ENCODE measurements around the gene PAFAH2.
A peak's percentile ranks its signal among the peaks of the same experiment; 100 is the strongest.

The PAFAH2 gene

DNA sequence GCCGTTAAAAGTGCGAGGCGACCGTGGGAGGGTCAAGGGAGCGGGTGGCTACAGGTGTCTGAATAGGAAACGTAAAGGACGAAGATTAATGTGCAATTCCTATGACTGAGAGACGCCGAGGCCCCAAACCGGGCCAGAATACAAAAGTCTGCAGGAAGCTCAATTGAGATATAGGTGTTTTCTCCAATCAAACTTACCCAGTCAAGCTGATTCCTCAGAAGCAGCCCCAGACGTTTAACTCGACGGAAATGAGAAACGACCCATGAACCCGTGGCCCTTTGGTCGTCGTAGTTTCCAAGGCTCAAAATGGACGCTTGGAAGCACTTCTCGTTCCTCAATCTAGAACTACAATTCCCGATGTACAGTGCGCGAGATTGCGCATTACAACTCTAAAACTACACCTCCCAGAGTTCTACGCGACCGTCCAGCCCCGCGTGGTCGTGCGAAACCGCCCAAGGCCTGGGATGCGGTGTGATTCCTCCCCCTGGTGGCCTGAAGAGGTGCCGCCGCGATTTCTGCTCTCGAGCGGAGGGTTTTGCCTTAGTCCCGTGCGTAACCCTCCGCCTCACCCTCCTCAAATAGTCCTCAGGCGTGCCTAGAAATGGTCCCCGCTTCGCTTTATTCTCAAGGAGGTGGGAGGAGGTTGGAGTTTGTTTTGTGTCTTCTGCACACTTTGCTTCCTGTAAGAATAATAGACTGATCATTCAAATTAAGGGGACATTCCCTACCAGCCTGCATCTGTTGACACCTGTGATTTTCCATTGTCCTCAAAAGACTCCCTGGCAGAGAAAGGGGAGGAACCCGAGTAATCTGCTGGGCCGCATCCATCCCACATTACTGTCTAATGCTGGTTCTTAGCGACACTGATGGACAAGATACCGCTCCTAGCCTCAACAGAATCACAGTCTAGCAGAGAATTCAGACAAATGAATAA lies at the start of gene PAFAH2:
Gene PAFAH2 (minus strand): TSS at position 236 of the 934 bp plus-strand sequence. CDS start 7,247 bp downstream, outside the sequence.
- Histone ChIP-seq H3K36me3 (ENCODE audit: control insufficient read depth, insufficient read depth, low read length, severe bottlenecking) (no peaks in the 10 kb centered on the region), H3K27me3 (replicated peaks; ENCODE audit: control insufficient read depth, insufficient read depth, low read length) (no peaks in the 10 kb centered on the region), H3K9ac (ENCODE audit: low read length) (peak within 1 kb of the TSS; percentile 86), H3K4me1 (ENCODE audit: control insufficient read depth, insufficient read depth, low read length) (peaks cover 18% of the 10 kb centered on the region), H3K4me3 (ENCODE audit: low read length) (peak within 1 kb of the TSS; percentile 82), H3K9me3 (ENCODE audit: control insufficient read depth, low read length) (no peaks in the 10 kb centered on the region)
- DNase-seq (ENCODE audit: low read depth), result peak; percentile 100

DNA sequence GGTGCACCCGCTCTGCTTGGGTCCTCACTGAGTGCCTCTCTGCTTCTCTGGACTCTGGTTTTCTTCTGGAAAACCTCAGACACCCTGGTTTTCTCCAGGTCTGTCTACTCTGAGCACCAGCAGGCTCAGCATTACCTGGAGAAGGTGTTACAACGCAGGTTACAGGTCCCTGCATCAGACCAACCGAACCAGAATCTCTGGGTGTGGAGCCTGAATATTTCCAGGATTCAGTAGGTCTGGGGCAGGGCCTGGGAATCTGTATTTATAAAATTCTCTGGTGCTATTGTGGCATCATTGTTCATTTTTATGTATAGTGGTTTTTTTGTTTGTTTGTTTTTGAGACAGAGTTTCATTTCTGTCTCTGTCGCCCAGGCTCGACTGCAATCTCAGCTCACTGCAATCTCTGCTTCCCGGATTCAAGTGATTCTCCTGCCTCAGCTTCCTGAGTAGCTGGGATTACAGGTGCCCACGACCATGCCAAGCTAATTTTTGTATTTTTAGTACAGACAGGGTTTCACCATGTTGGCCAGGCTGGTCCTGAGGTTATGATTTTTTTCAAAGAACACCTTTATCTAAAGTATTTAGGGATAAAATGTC lies 49.5 kb upstream of the PAFAH2 start:
- no peaks in the 10 kb centered on the region for H3K4me1 ChIP-seq (ENCODE audit: control insufficient read depth, insufficient read depth, low read length)
- H3K9me3 ChIP-seq (ENCODE audit: control insufficient read depth, low read length), result no peaks in the 10 kb centered on the region
- no peak for DNase-seq (ENCODE audit: low read depth)
- H3K36me3 ChIP-seq (ENCODE audit: control insufficient read depth, insufficient read depth, low read length, severe bottlenecking), result no peaks in the 10 kb centered on the region
- peaks cover 78% of the 10 kb centered on the region for H3K27me3 ChIP-seq (replicated peaks; ENCODE audit: control insufficient read depth, insufficient read depth, low read length)
- H3K4me3 ChIP-seq (ENCODE audit: low read length), result no peak overlapping the region
- H3K9ac ChIP-seq (ENCODE audit: low read length), result no peak overlapping the region

DNA sequence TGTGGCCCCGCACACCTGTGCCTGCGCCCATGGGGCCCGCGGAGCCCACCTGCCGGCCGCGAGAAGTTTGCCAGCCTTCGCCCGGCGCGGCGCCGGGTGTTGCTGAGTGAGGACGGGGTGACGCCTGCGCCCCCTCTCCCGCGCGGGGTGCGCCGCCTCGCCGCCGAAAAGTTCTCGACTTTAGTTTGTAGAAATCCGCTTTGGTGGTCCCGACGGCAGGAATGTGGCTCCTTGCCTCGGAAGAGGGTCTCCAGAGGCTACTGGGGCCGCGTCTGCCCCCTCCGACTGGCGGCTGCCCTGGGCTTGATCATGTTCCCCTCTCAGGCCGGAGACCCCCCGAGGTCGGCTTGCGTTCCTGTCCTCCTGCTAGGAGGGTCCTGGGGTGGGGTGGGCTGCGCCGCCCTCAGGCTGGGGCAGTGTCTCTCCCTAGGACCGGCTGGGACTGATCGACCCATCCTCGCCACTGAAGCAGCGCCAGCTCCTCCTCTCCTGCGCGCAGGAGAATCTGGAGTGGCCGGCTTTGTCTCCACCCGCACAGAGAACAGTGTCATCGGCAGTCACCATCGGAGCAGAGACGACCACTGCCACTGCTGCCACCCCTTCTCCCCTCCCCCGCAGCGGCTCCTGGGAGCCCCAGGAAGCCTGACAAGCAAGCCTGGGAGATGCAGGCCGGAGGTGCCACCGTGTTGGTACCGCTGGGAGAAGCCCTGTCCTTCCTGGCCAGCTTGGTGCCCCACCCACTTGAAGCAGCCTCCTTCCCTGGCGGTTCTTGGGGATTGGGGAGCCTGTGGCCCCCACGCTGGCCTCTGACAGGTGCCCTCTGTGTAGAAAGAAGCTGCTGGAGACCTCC lies 48.6 kb upstream of the PAFAH2 start:
- H3K4me3 ChIP-seq (ENCODE audit: low read length), result no peak overlapping the region
- peaks cover 87% of the 10 kb centered on the region for H3K27me3 ChIP-seq (replicated peaks; ENCODE audit: control insufficient read depth, insufficient read depth, low read length)
- H3K4me1 ChIP-seq (ENCODE audit: control insufficient read depth, insufficient read depth, low read length), result no peaks in the 10 kb centered on the region
- H3K9me3 ChIP-seq (ENCODE audit: control insufficient read depth, low read length), result no peaks in the 10 kb centered on the region
- no peak overlapping the region for H3K9ac ChIP-seq (ENCODE audit: low read length)
- no peaks in the 10 kb centered on the region for H3K36me3 ChIP-seq (ENCODE audit: control insufficient read depth, insufficient read depth, low read length, severe bottlenecking)
- no peak for DNase-seq (ENCODE audit: low read depth)

DNA sequence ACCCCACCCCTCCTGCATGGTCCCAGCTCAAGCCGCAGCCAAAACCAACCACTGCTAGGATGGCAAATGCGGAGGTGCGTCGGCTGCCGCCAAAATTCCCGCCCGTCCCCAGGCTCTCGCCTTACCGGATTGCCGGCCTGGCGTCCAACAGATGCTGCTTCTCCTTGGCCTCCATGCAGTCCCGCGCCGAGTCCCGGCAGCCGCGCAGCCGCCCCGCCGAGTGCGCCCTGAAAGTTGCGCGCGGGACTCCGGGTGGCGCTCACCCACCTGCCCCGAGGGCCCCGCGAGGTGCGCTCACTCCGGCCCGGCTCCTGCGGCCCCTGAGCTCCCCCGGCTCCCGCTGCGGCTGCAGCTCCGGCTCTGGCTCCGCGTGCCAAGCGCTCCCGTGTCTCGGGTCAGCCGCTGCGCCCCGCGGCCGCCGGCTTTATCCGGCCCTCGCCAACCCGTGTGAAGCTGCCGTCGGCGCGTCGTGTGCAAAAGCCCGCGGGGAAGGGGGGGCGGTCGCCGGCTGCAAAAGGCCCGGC lies 47.9 kb upstream of the PAFAH2 start, which contains the start of gene SLC30A2:
Gene SLC30A2 (minus strand): TSS at position 397 of the 524 bp plus-strand sequence. CDS start 222 bp downstream, at position 175.
- peak; percentile 39 for DNase-seq (ENCODE audit: low read depth)
- H3K4me3 ChIP-seq (ENCODE audit: low read length), result no peak within 1 kb of the TSS
- no peaks in the 10 kb centered on the region for H3K36me3 ChIP-seq (ENCODE audit: control insufficient read depth, insufficient read depth, low read length, severe bottlenecking)
- H3K27me3 ChIP-seq (replicated peaks; ENCODE audit: control insufficient read depth, insufficient read depth, low read length), result peaks cover 89% of the 10 kb centered on the region
- H3K9ac ChIP-seq (ENCODE audit: low read length), result no peak within 1 kb of the TSS
- H3K4me1 ChIP-seq (ENCODE audit: control insufficient read depth, insufficient read depth, low read length), result no peaks in the 10 kb centered on the region
- H3K9me3 ChIP-seq (ENCODE audit: control insufficient read depth, low read length), result no peaks in the 10 kb centered on the region

DNA sequence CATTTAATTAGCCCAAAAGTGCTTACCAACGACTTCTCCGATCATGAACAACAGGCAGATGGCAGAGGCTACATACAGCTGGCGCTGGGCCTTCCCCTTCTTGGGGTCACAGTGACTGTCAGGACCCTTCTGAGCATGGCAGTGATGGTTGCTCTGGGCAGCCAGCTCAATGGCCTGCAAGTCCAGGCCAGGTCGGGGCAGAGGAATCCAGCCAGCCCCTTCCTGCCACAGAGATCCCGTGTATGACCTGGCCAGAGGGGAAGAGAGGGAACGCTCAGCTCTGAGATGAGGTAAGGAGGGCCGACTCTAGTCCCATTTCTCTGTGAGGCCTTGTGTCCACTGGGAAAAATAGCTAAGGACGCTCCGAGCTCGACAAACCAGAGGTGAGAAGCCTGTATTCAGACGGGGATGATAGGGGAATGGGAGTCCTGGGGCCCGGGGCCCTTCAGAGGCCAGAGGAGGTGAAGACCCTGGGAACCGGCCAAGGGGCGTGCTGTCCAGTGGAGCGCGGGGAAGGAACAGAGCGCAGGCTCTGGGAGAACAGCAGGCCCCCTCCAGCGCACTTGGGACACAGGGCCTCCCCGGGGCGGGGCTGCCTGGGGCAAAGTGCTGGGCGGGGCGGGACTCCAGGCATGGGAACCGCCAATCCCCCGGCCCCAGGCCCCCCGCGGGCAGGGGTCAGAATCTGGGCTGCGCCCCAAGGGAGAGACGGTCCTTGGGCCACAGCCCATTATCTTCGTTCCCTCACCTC lies 47.3 kb upstream of the PAFAH2 start:
- no peaks in the 10 kb centered on the region for H3K4me1 ChIP-seq (ENCODE audit: control insufficient read depth, insufficient read depth, low read length)
- no peaks in the 10 kb centered on the region for H3K9me3 ChIP-seq (ENCODE audit: control insufficient read depth, low read length)
- no peak overlapping the region for H3K4me3 ChIP-seq (ENCODE audit: low read length)
- H3K36me3 ChIP-seq (ENCODE audit: control insufficient read depth, insufficient read depth, low read length, severe bottlenecking), result no peaks in the 10 kb centered on the region
- H3K9ac ChIP-seq (ENCODE audit: low read length), result no peak overlapping the region
- H3K27me3 ChIP-seq (replicated peaks; ENCODE audit: control insufficient read depth, insufficient read depth, low read length), result peaks cover 88% of the 10 kb centered on the region
- DNase-seq (ENCODE audit: low read depth), result no peak

DNA sequence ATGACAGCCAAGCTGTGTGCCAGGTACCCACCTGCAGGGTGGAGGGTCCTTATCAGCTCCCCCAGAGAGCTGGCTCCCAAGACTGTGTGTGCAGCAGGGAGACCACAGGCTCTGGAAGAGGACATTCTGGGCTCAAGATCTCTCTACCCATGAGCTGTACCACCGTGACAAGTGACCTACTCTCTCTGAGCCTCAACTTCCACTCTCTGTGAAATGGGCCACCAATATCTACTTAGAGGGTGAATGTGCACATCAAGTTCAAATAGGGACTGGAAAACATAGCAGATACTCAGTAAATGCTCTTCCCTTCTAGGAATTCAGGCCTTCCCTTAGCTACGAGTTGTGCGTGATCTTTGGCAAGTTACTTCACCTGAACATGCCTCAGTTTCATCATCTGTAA lies 46.6 kb upstream of the PAFAH2 start:
- H3K36me3 ChIP-seq (ENCODE audit: control insufficient read depth, insufficient read depth, low read length, severe bottlenecking), result no peaks in the 10 kb centered on the region
- DNase-seq (ENCODE audit: low read depth), result no peak
- H3K9me3 ChIP-seq (ENCODE audit: control insufficient read depth, low read length), result no peaks in the 10 kb centered on the region
- H3K4me1 ChIP-seq (ENCODE audit: control insufficient read depth, insufficient read depth, low read length), result no peaks in the 10 kb centered on the region
- no peak overlapping the region for H3K4me3 ChIP-seq (ENCODE audit: low read length)
- peaks cover 87% of the 10 kb centered on the region for H3K27me3 ChIP-seq (replicated peaks; ENCODE audit: control insufficient read depth, insufficient read depth, low read length)
- H3K9ac ChIP-seq (ENCODE audit: low read length), result no peak overlapping the region

DNA sequence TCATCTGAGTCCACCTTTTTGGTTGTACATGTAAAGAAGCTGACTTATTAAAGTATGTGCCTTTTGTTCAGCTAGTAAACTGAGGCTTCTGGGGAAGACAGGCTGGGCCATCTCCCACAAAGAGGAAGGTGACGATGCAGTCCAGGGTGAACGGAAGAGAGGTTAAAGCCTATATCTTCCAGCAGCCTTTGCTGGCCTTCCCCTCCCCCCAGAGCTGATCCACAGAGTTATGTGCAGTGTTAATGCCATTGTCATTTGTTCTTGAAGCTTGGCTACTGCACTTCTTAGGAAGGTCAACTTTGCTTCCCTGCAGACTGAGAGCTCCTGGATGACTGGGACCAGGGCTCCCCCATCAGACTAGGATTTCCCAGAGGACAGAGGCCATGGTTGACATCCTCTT lies 45.9 kb upstream of the PAFAH2 start:
- no peak for DNase-seq (ENCODE audit: low read depth)
- H3K4me1 ChIP-seq (ENCODE audit: control insufficient read depth, insufficient read depth, low read length), result no peaks in the 10 kb centered on the region
- H3K27me3 ChIP-seq (replicated peaks; ENCODE audit: control insufficient read depth, insufficient read depth, low read length), result peaks cover 81% of the 10 kb centered on the region
- no peak overlapping the region for H3K9ac ChIP-seq (ENCODE audit: low read length)
- H3K36me3 ChIP-seq (ENCODE audit: control insufficient read depth, insufficient read depth, low read length, severe bottlenecking), result no peaks in the 10 kb centered on the region
- no peaks in the 10 kb centered on the region for H3K9me3 ChIP-seq (ENCODE audit: control insufficient read depth, low read length)
- H3K4me3 ChIP-seq (ENCODE audit: low read length), result no peak overlapping the region

DNA sequence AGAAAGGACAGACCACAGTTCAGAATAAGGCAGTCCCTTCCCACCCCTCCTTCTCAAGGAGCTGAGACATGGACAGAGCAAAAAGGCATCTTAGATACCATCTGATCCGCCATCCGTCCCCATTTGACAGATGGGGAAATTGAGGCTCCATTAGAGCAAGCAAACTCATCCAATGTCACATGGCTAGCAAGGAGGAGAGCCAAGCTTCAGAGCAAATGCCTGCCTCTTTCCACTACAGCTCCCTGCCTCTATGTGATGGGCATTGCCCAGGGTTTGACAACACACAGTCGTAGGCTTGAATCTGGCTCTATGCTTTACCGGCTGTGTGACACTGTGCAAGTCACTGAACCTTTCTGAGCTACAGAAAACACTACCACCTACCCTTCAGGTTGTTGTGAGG lies 44.1 kb upstream of the PAFAH2 start:
- Histone ChIP-seq H3K36me3 (ENCODE audit: control insufficient read depth, insufficient read depth, low read length, severe bottlenecking) (no peaks in the 10 kb centered on the region), H3K9me3 (ENCODE audit: control insufficient read depth, low read length) (no peaks in the 10 kb centered on the region), H3K9ac (ENCODE audit: low read length) (no peak overlapping the region), H3K4me3 (ENCODE audit: low read length) (no peak overlapping the region), H3K4me1 (ENCODE audit: control insufficient read depth, insufficient read depth, low read length) (no peaks in the 10 kb centered on the region), H3K27me3 (replicated peaks; ENCODE audit: control insufficient read depth, insufficient read depth, low read length) (peaks cover 73% of the 10 kb centered on the region)
- no peak for DNase-seq (ENCODE audit: low read depth)

DNA sequence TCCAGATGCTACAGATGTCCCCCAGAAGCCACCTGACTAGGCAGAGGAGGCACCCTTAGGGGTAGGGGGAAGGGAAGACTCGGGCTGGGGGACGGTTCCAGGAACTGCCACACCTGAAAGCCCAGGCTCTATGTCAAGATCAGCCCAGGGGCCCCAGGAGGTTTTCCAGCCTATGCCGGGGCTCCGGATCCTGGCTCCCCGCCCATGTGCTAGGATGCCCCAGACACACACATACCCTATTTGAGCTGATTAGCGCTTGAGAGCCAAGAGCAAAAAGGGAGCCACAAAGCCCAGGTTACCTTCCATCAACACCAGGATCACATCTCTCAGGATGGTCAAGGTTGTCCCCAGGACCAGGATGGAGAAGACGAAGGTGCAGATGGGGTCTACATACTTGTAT lies 43.5 kb upstream of the PAFAH2 start:
- H3K4me1 ChIP-seq (ENCODE audit: control insufficient read depth, insufficient read depth, low read length), result peaks cover 2% of the 10 kb centered on the region
- H3K36me3 ChIP-seq (ENCODE audit: control insufficient read depth, insufficient read depth, low read length, severe bottlenecking), result no peaks in the 10 kb centered on the region
- no peak overlapping the region for H3K9ac ChIP-seq (ENCODE audit: low read length)
- no peak for DNase-seq (ENCODE audit: low read depth)
- H3K27me3 ChIP-seq (replicated peaks; ENCODE audit: control insufficient read depth, insufficient read depth, low read length), result peaks cover 68% of the 10 kb centered on the region
- no peak overlapping the region for H3K4me3 ChIP-seq (ENCODE audit: low read length)
- H3K9me3 ChIP-seq (ENCODE audit: control insufficient read depth, low read length), result no peaks in the 10 kb centered on the region

DNA sequence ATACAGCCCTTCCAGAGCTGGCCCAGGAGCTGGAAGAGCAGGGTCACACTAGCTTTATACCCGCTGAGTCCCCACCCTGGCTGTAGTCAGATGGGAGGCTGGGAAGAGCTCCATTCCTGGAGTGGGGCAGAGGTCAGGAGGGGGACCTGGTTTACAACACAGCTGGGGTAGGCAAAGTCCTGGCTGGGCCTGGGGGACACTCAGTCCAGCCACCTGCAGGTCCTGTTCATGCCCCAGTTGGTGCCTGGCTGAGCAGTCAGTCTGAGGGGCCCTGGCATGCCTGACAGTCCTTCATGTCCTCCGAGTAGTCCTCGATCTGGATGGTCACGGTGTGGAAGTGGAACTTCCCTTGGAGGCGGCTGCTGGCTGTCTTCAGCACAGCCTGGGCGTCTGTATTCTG lies 41.0 kb upstream of the PAFAH2 start:
- Histone ChIP-seq H3K36me3 (ENCODE audit: control insufficient read depth, insufficient read depth, low read length, severe bottlenecking) (no peaks in the 10 kb centered on the region), H3K9ac (ENCODE audit: low read length) (no peak overlapping the region), H3K9me3 (ENCODE audit: control insufficient read depth, low read length) (no peaks in the 10 kb centered on the region), H3K27me3 (replicated peaks; ENCODE audit: control insufficient read depth, insufficient read depth, low read length) (peaks cover 54% of the 10 kb centered on the region), H3K4me3 (ENCODE audit: low read length) (no peak overlapping the region), H3K4me1 (ENCODE audit: control insufficient read depth, insufficient read depth, low read length) (peaks cover 6% of the 10 kb centered on the region)
- DNase-seq (ENCODE audit: low read depth), result no peak
